Activated CD8-positive, alpha-beta T cell treated with anti-CD3 and anti-CD28 coated beads for 36 hours (primary cell): ENCODE measurements around the gene GNPDA1. TPM values are rescaled to one million over a fixed set of nuclear protein-coding genes. Genes with fewer than 3 reads are reported as not detected.

ENCODE experiments used
- ATAC-seq: fragments of 200-7000 bp; cut with Tn5 transposase; one replicate; pipeline ENCODE4 v1.10.0; 2021; ENCODE audit warnings: mild to moderate bottlenecking, moderate library complexity
- CTCF ChIA-PET: fragments of 350-600 bp; sonication (Branson Sonifier 250); formaldehyde crosslinking; loops from one replicate; lab custom pipeline; 2021; ENCODE audit warnings: antibody characterized with exemption; lab: Charles Lee
- POLR2A ChIA-PET: fragments of 350-600 bp; sonication (Branson Sonifier 250); formaldehyde crosslinking; loops from one replicate; lab custom pipeline; 2021; ENCODE audit warnings: antibody characterized with exemption; lab: Charles Lee
- DNase-seq: peaks from one replicate; pipeline ENCODE4 v3.0.0-alpha.2; 2020
- H3K27ac Mint-ChIP-seq: one replicate; pipeline ENCODE4 v1.8.0; 2021; ENCODE audit warnings: mild to moderate bottlenecking, mixed read lengths
- H3K27me3 Mint-ChIP-seq: one replicate; pipeline ENCODE4 v1.8.0; 2021; ENCODE audit warnings: mixed read lengths
- H3K36me3 Mint-ChIP-seq: one replicate; pipeline ENCODE4 v1.8.0; 2021; ENCODE audit warnings: low read depth, mixed read lengths
- H3K4me1 Mint-ChIP-seq: one replicate; pipeline ENCODE4 v1.8.0; 2021; ENCODE audit warnings: low read depth, mixed read lengths
- H3K4me3 Mint-ChIP-seq: one replicate; pipeline ENCODE4 v1.8.0; 2021; ENCODE audit warnings: mild to moderate bottlenecking, moderate library complexity, mixed read lengths
- H3K9me3 Mint-ChIP-seq: one replicate; pipeline ENCODE4 v1.8.0; 2021; ENCODE audit warnings: mixed read lengths
- CTCF ChIP-seq: fragments of 200-600 bp; IDR thresholded peaks from one replicate; pipeline ENCODE4 v1.8.0; 2022; ENCODE audit warnings: antibody characterized with exemption, mild to moderate bottlenecking
- intact Hi-C: fragments of 100-400 bp; cut with micrococcal nuclease; formaldehyde crosslinking; loops from one replicate; pipeline ENCODE4 v1.10.0; 2022
- total RNA-seq, 2 experiments: library from RNA; stranded (reverse); gene quantifications; one replicate each; pipeline ENCODE4 v1.2.3, GENCODE V29; 2021

Gene GNPDA1
- total RNA-seq, 2 experiments from 2014 or later = 82.4 to 88.3 TPM

GRCh38 chr5:142015781-142016533 lies 3.1 kb upstream of the GNPDA1 start:
- Mint-ChIP-seq H3K27ac (peak overlapping the region; percentile 99), H3K36me3 (peaks cover 16% of the 10 kb centered on the region), H3K4me1 (peaks cover 78% of the 10 kb centered on the region), H3K9me3 (peaks cover 4% of the 10 kb centered on the region), H3K4me3 (peak overlapping the region; percentile 58), H3K27me3 (no peaks in the 10 kb centered on the region)
- TF ChIP-seq CTCF = no peak
- ATAC-seq (peak; percentile 63), DNase-seq (peak; percentile 68)
- intact Hi-C loops = loop anchor here (1.0 to 5.0 kb wide), 3 partner anchors 46 to 93 kb away; partner anchors contain the start of gene NDFIP1
- ChIA-PET CTCF (interaction anchor here (0.8 to 37.7 kb wide), 25 partner anchors 9 to 134 kb away, joined by 3 to 592 read pairs (median 6); partner anchors contain the start of genes NDFIP1 and RNF14), POLR2A (interaction anchor here (0.6 to 12.5 kb wide), 18 partner anchors 9 to 131 kb away, joined by 3 to 129 read pairs (median 4); partner anchors contain the start of genes NDFIP1 and RNF14)

- Mint-ChIP-seq H3K9me3 (no peaks in the 10 kb centered on the region), H3K4me1 (peaks cover 75% of the 10 kb centered on the region), H3K27me3 (no peaks in the 10 kb centered on the region), H3K36me3 (peaks cover 16% of the 10 kb centered on the region), H3K27ac (peak overlapping the region; percentile 99), H3K4me3 (peak overlapping the region; percentile 58)
- DNase-seq = peak; percentile 78
- ChIA-PET POLR2A (interaction anchor here (1.1 to 12.5 kb wide), 11 partner anchors 10 to 109 kb away, joined by 3 to 129 read pairs (median 7); partner anchors contain the start of genes NDFIP1 and RNF14), CTCF (interaction anchor here (0.6 to 37.7 kb wide), 25 partner anchors 10 to 135 kb away, joined by 3 to 592 read pairs (median 5); partner anchors contain the start of genes NDFIP1 and RNF14)
- peak; percentile 70 for TF ChIP-seq CTCF
- ATAC-seq = peak; percentile 12
- intact Hi-C loops = loop anchor here (5.0 kb wide), 1 partner anchor 47 kb away; no protein-coding TSS in a partner anchor
Observed at GRCh38 chr5:142014911-142015584, 2.2 kb upstream of the GNPDA1 start.

GRCh38 chr5:142013734-142014521 lies 1.1 kb upstream of the GNPDA1 start:
- TF ChIP-seq CTCF = no peak
- Mint-ChIP-seq H3K27me3 (no peaks in the 10 kb centered on the region), H3K36me3 (peaks cover 26% of the 10 kb centered on the region), H3K4me3 (peak overlapping the region; percentile 89), H3K27ac (peak overlapping the region; percentile 99), H3K4me1 (peaks cover 82% of the 10 kb centered on the region), H3K9me3 (no peaks in the 10 kb centered on the region)
- DNase-seq (peak; percentile 35), ATAC-seq (no peak)
- POLR2A ChIA-PET = interaction anchor here (0.8 to 12.5 kb wide), 9 partner anchors 11 to 131 kb away, joined by 3 to 129 read pairs (median 4); partner anchors contain the start of genes NDFIP1 and RNF14
- intact Hi-C loops = no loop called here
- CTCF ChIA-PET = interaction anchor here (0.6 to 37.7 kb wide), 28 partner anchors 10 to 397 kb away, joined by 3 to 592 read pairs (median 8); partner anchors contain the start of genes NDFIP1 and RNF14

GRCh38 chr5:142012186-142012785 lies 541 bp downstream of the GNPDA1 start:
- Mint-ChIP-seq H3K9me3 (no peaks in the 10 kb centered on the region), H3K4me3 (peak overlapping the region; percentile 89), H3K27ac (peak overlapping the region; percentile 91), H3K36me3 (peaks cover 42% of the 10 kb centered on the region), H3K27me3 (no peaks in the 10 kb centered on the region), H3K4me1 (peaks cover 80% of the 10 kb centered on the region)
- peak; percentile 63 for TF ChIP-seq CTCF
- ChIA-PET CTCF (interaction anchor here (0.7 to 37.7 kb wide), 28 partner anchors 10 to 396 kb away, joined by 3 to 592 read pairs (median 6); partner anchors contain the start of gene RNF14), POLR2A (interaction anchor here (0.8 to 12.5 kb wide), 11 partner anchors 9 to 132 kb away, joined by 3 to 129 read pairs (median 4); partner anchors contain the start of gene NDFIP1)
- ATAC-seq (no peak), DNase-seq (peak; percentile 86)
- intact Hi-C loops = loop anchor here (1.0 kb wide), 1 partner anchor 129 kb away; no protein-coding TSS in a partner anchor
